Duodenal mucosa (tissue), 2 donors: ENCODE data around the gene KCNIP1.
A peak's percentile ranks its signal among the peaks of the same experiment; 100 is the strongest.
"Not testable (repeated sequence)": the region's sequence is repeated elsewhere in the genome, so short reads cannot be mapped to it uniquely, and the experiment has no call there.

ENCODE experiments used
- H3K27ac ChIP-seq: one replicate; pipeline ENCODE4 v1.7.0; 2013; ENCODE audit warnings: low read depth, low read length
- H3K27me3 ChIP-seq, 2 donors: one replicate each; pipeline ENCODE4 v1.7.0; 2013; ENCODE audit warnings: low read length in 2 of 2, control low read depth in 1 of 2; ENCODE audit not compliant: insufficient read depth in 2 of 2, control insufficient read depth in 1 of 2
- H3K36me3 ChIP-seq, 2 donors: one replicate each; pipeline ENCODE4 v1.7.0; 2013; ENCODE audit warnings: low read length in 2 of 2, control low read depth in 1 of 2; ENCODE audit not compliant: insufficient read depth in 2 of 2, control insufficient read depth in 1 of 2
- H3K4me1 ChIP-seq, 2 donors: one replicate each; pipeline ENCODE4 v1.7.0; 2013; ENCODE audit warnings: low read length in 2 of 2, control low read depth in 1 of 2; ENCODE audit not compliant: insufficient read depth in 2 of 2, control insufficient read depth in 1 of 2
- H3K4me3 ChIP-seq, 2 donors: one replicate each; pipeline ENCODE4 v1.7.0; 2013; ENCODE audit warnings: low read length in 2 of 2, low read depth in 1 of 2
- H3K9ac ChIP-seq, 2 donors: one replicate each; pipeline ENCODE4 v1.7.0; 2013; ENCODE audit warnings: low read length in 2 of 2, low read depth in 1 of 2
- H3K9me3 ChIP-seq, 2 donors: one replicate each; pipeline ENCODE4 v1.7.0; 2013; ENCODE audit warnings: low read length in 2 of 2, control low read depth in 1 of 2; ENCODE audit not compliant: control insufficient read depth in 1 of 2

KCNIP1 gene

DNA sequence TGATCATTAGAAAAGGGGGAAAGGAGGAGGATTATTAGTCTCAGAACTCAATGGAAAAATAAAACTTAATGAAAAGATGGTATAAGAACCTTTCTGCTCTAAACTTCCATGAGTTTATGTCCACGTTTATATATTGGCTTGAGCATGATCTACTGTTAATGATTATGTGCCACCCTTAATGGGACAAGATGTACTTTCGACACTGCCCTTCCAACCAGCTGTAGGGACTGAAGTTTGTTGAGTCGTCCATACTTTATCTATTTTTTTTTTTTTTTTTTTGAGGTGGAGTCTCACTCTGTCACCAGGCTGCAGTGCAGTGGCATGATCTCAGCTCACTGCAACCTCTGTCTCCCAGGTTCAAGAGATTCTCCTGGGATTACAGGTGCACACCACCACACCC, 254.7 kb downstream of the KCNIP1 start:
- Histone ChIP-seq H3K9me3 (no peaks in the 10 kb centered on the region), H3K27me3 (no peaks in the 10 kb centered on the region), H3K9ac (no peak overlapping the region), H3K4me3 (no peak overlapping the region), H3K4me1 (peaks cover 47 to 48% of the 10 kb centered on the region in 2 donors), H3K36me3 (no peaks in the 10 kb centered on the region), H3K27ac (no peak overlapping the region)

DNA sequence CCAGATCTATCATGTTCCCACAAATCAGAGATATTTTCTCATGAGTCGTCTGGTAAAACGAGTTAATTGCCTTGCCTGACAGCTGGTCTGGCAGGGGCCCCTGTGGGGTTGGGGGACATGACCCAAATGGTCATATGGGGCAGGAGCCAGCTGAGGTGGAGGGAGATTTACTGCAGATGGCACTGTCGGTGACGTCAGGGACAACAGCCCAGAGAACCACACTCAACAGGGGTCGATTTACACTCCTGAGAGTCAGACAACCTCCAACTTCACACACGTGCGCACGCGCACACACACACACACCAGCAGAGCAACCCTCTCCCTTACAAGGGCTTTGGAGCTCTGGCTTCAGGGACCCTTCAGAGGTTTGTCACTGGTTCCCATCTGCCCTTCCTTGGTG, 256.3 kb downstream of the KCNIP1 start:
- peaks cover 45 to 48% of the 10 kb centered on the region in 2 donors for H3K4me1 ChIP-seq

DNA sequence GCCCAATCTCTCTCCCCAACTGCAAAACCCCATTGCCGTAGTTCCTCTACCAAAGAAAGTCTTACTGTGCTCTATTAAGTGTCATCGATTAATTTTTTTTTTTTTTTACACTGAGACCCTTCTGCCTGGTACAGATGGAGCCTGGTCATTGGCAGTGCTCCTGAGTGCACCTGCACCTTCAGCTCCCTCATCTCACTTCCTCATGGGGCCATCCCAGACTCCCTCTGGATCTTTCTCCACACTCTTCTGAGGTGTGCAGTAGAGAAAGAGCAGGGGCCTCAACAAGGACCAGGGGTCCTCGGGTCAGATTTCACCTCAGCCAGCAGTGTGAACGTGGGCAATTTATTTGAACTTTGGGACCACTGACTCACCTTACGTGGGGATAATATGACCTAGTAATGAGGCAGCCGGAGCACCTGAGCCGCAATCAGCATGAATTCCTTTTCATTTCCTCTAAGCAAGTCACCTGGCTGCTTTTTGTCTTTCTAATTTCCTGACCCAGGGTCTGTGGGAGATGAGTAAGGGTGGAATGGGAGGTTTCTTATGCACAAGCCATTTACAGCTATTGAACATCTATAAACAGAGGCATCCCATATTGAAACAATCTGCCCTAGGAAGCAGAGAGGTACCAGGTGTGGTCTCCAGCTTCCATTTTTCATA, 257.4 kb downstream of the KCNIP1 start:
- Histone ChIP-seq H3K9me3 (no peaks in the 10 kb centered on the region), H3K4me1 (peaks cover 35 to 39% of the 10 kb centered on the region in 2 donors), H3K27ac (no peak overlapping the region), H3K4me3 (no peak overlapping the region), H3K27me3 (no peaks in the 10 kb centered on the region), H3K9ac (no peak overlapping the region), H3K36me3 (no peaks in the 10 kb centered on the region)

More for the DNA sequence above, 256.3 kb downstream of the KCNIP1 start:
- no peaks in the 10 kb centered on the region for H3K9me3 ChIP-seq
- H3K9ac ChIP-seq: no peak overlapping the region
- H3K36me3 ChIP-seq: no peaks in the 10 kb centered on the region
- H3K27ac ChIP-seq: no peak overlapping the region
- no peak overlapping the region for H3K4me3 ChIP-seq
- H3K27me3 ChIP-seq: no peaks in the 10 kb centered on the region

DNA sequence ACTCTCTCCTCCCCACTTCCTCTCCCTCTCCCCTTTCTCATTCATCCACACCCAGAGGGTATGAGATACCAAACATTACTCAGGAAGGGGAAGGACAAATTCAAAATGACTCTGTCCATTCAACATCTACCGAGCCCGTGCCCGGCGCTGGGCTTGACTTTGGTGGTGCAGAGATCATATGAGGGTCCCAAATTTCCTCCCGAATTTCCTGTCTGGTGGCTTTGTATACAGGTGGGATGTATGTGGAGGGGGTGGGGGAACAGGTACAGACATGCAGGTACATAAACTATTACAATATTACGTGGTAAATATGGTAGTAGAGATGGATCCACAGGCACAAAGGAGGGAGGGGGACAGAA, 257.9 kb downstream of the KCNIP1 start:
- Histone ChIP-seq H3K27me3 (no peaks in the 10 kb centered on the region), H3K27ac (no peak overlapping the region), H3K9me3 (no peaks in the 10 kb centered on the region), H3K9ac (no peak overlapping the region), H3K4me3 (no peak overlapping the region), H3K4me1 (peaks cover 29 to 34% of the 10 kb centered on the region in 2 donors), H3K36me3 (no peaks in the 10 kb centered on the region)

DNA sequence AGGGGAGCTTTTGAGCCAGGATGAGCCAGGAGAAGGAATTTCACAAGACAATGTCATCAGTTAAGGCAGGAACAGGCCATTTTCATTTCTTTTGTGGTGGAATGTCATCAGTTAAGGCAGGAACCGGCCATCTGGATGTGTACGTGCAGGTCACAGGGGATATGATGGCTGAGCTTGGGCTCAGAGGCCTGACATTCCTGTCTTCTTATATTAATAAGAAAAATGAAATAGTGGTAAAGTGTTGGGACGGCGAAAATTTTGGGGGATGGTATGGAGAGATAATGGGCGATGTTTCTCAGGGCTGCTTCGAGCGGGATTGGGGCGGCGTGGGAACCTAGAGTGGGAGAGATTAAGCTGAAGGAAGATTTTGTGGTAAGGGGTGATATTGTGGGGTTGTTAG, 258.5 kb downstream of the KCNIP1 start:
- H3K9me3 ChIP-seq, H3K36me3 ChIP-seq, H3K9ac ChIP-seq, H3K27me3 ChIP-seq, H3K27ac ChIP-seq, H3K4me3 ChIP-seq: not testable (repeated sequence)
- peaks cover 25 to 30% of the 10 kb centered on the region in 2 donors for H3K4me1 ChIP-seq

DNA sequence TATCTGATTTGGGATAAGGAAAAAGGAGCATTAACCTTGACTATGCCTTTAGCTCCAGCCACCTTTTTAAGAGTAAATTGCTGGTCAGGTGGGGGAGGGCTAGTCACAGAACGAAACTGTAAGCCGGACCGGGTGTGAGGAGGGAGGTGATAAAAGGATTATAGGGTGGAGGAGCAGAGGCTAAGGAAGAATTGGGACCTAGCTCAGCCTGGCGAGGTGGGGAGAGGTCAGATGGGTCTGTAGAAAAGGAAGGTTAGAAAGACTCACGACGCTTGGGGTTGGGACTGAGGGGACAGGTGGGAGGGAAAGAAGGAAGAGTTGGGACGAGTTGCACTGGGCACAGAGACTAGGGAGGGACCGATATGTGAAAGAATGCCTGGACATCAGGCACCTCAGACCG, 262.0 kb downstream of the KCNIP1 start:
- not testable (repeated sequence) for H3K4me1 ChIP-seq, H3K9ac ChIP-seq, H3K36me3 ChIP-seq, H3K27me3 ChIP-seq, H3K27ac ChIP-seq, H3K9me3 ChIP-seq, H3K4me3 ChIP-seq

DNA sequence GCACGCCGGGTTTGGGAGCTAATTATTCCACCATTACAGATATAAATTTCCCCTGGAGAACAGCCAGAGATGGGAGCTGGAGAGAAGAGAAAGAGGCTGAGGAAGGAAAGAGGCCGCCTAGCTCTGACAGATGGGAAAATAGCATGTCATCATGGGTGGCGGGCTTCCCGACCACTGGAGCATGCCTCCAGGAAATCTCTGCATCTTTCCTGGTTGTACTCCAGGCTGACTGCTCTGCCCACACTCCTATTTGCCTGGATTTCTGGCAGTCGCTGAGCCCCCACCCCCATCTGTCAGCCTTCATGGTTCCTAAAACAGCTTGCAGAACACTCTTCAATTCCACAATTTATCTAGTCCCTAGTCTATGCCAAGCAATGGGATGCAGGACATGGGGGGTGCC, 265.4 kb downstream of the KCNIP1 start:
- no peaks in the 10 kb centered on the region for H3K9me3 ChIP-seq
- H3K27ac ChIP-seq: no peak overlapping the region
- no peak overlapping the region for H3K4me3 ChIP-seq
- no peaks in the 10 kb centered on the region for H3K36me3 ChIP-seq
- no peak overlapping the region for H3K9ac ChIP-seq
- no peaks in the 10 kb centered on the region for H3K27me3 ChIP-seq
- H3K4me1 ChIP-seq: peaks cover 25 to 30% of the 10 kb centered on the region in 2 donors

DNA sequence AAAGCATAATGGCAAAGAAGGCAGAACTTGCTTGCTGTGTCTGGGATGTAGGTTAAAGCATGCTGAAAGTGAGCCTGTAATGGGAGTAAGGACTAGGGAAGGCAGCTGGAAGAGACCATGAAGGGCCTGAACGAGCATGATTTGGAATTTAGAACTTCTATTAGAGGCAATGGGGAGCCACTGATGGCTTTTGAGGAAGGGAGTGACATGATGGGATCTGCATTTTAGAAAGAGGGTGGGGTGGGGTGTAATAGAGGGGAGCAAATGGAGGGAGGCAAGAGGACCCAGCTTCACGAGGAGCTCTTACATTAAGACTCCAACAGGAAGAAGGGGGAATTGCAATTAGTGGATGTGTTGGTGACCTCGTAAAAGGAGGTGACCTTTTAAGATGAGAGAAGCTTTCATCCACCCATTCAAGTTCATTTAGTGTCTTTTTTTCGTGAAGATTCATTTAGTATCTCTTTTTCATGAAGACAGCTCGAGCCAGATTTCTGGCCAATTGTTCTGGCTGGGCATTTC, 266.1 kb downstream of the KCNIP1 start:
- H3K27ac ChIP-seq: no peak overlapping the region
- H3K36me3 ChIP-seq: no peaks in the 10 kb centered on the region
- H3K9me3 ChIP-seq: no peaks in the 10 kb centered on the region
- no peak overlapping the region for H3K4me3 ChIP-seq
- no peaks in the 10 kb centered on the region for H3K27me3 ChIP-seq
- no peak overlapping the region for H3K9ac ChIP-seq
- peaks cover 25 to 30% of the 10 kb centered on the region in 2 donors for H3K4me1 ChIP-seq

DNA sequence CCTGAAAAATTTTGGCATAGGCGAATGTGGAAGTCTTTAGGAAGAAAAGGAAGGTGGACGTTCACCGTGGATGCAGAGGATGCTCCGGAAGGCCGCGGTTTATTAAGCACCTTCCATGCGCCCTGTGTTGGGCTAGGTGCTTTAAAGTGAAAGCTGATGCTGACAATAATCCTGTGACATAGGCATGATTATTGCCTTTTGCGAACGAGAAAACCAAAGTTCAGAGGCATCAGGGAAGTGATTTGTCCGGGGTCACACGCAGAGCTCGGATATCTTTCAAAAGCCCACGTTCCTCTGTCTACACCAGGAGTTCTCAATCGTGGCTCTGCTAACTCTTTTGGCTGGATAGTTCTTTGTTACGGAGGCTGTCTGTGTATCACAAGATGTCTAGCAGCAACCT, 267.7 kb downstream of the KCNIP1 start:
- peak overlapping the region in 1 of 2 donors; percentile 54 for H3K9ac ChIP-seq
- no peaks in the 10 kb centered on the region for H3K9me3 ChIP-seq
- H3K27me3 ChIP-seq: no peaks in the 10 kb centered on the region
- H3K27ac ChIP-seq: no peak overlapping the region
- peak overlapping the region in 1 of 2 donors; percentile 43 for H3K4me3 ChIP-seq
- H3K4me1 ChIP-seq: peaks cover 25 to 30% of the 10 kb centered on the region in 2 donors
- H3K36me3 ChIP-seq: no peaks in the 10 kb centered on the region

DNA sequence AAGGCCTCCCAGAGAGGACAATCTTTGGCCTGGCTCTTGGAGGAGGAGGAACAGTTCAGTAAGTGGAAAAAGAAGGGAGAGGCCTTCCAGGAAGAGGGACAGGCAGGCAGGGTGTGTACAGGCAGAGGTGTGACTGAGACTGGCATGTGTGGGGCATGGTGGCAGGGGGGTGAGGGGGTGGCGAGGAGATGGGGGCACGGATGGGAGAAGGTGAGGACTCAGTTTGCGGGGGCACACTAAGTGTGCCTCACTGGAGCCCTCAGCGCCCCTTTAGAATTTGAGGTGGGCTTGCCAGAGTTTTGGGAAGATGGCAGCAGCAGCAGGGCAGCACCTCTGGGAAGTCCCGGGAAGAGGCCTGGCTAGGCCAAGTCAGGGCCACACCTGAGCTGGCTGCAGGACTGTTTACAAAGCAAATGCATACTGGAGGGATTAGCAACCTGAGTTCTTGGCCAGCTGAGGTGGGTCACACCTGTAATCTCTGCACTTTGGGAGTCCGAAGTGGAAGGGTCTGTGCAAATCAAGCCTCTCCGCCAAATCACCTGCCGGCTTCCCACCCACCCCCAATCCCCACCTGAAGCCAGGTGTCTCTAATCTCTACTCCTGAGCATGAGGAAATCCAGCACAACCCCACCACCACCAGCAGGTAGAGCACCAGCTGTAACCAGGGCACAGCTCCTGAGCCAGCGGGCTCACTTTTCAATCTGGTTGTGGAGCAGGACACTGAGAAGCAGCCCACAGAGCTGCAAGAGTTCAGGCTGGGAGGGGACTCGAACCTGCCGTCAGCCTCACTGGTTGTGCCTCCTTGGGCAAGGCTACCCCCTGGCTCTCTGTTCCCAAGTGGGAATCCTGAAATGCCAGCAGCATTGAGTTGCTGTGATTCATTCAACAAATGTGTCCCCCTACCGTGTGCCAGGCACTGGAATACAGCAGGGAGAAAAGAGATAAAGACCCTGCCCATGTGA, 269.5 kb downstream of the KCNIP1 start:
- peaks cover 25 to 30% of the 10 kb centered on the region in 2 donors for H3K4me1 ChIP-seq
- no peak overlapping the region for H3K4me3 ChIP-seq
- no peaks in the 10 kb centered on the region for H3K9me3 ChIP-seq
- H3K27me3 ChIP-seq: no peaks in the 10 kb centered on the region
- H3K27ac ChIP-seq: peak overlapping the region; percentile 77
- no peaks in the 10 kb centered on the region for H3K36me3 ChIP-seq
- H3K9ac ChIP-seq: peak overlapping the region in 1 of 2 donors; percentile 49
